A673 (cell line): ENCODE measurements around the gene ALDH2.
"Not testable (repeated sequence)": the region's sequence is repeated elsewhere in the genome, so short reads cannot be mapped to it uniquely, and the experiment has no call there.

ENCODE experiments used
- EZH2 ChIP-seq: fragments of 200-600 bp; sonication (generic); IDR thresholded peaks from 2 replicates; pipeline ENCODE4 v1.6.1; 2017; ENCODE audit warnings: borderline replicate concordance, low read depth, mild to moderate bottlenecking, mixed read lengths, antibody characterized with exemption, low read length; ENCODE audit not compliant: poor library complexity, severe bottlenecking
- TF ChIP-seq, protein P1 (sequence below): fragments of 300-800, 200-600 bp; sonication (generic); conservative IDR thresholded peaks from 2 replicates; pipeline ENCODE4 v1.5.1; 2017; ENCODE audit warnings: low read depth, mild to moderate bottlenecking, antibody characterized with exemption, low read length, moderate library complexity, mixed read lengths

GRCh38 chr12:111763552-111763951 lies 3.2 kb upstream of the ALDH2 start:
- TF ChIP-seq, protein P1, sequence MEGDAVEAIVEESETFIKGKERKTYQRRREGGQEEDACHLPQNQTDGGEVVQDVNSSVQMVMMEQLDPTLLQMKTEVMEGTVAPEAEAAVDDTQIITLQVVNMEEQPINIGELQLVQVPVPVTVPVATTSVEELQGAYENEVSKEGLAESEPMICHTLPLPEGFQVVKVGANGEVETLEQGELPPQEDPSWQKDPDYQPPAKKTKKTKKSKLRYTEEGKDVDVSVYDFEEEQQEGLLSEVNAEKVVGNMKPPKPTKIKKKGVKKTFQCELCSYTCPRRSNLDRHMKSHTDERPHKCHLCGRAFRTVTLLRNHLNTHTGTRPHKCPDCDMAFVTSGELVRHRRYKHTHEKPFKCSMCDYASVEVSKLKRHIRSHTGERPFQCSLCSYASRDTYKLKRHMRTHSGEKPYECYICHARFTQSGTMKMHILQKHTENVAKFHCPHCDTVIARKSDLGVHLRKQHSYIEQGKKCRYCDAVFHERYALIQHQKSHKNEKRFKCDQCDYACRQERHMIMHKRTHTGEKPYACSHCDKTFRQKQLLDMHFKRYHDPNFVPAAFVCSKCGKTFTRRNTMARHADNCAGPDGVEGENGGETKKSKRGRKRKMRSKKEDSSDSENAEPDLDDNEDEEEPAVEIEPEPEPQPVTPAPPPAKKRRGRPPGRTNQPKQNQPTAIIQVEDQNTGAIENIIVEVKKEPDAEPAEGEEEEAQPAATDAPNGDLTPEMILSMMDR = not testable (repeated sequence)
- TF ChIP-seq EZH2 = not testable (repeated sequence)
